ENCODE results near the gene XPO5. TPM values are rescaled to one million over a fixed set of nuclear protein-coding genes. Genes with fewer than 3 reads are reported as not detected.

Gene XPO5
- total and polyA plus RNA-seq, 2 experiments from 2014 or later, result 28.5 to 95.2 TPM

- Mint-ChIP-seq H3K4me3 (no peak overlapping the region), H3K4me1 (peaks cover 39% of the 10 kb centered on the region), H3K9me3 (no peaks in the 10 kb centered on the region), H3K27ac (peak overlapping the region; percentile 74; the same call in 1 of the 2 replicates), H3K27me3 (ENCODE audit: insufficient read depth, low read depth, poor library complexity) (peaks cover 10% of the 10 kb centered on the region), H3K36me3 (ENCODE audit: low read depth) (peaks cover 4% of the 10 kb centered on the region; the same call in 2 of the 3 replicates)
- Histone ChIP-seq H2AFZ (no peak overlapping the region), H3K27ac (ENCODE audit: low read depth) (no peak overlapping the region), H3K9me2 (ENCODE audit: insufficient read depth) (no peaks in the 10 kb centered on the region), H3K4me1 (ENCODE audit: insufficient read depth) (peaks cover 16% of the 10 kb centered on the region), H3K79me2 (replicated peaks; ENCODE audit: insufficient read depth) (peaks cover 50% of the 10 kb centered on the region), H4K20me1 (replicated peaks; ENCODE audit: insufficient read depth) (peaks cover 22% of the 10 kb centered on the region), H3K4me3 (no peak overlapping the region), H3K27me3 (ENCODE audit: insufficient read depth) (no peaks in the 10 kb centered on the region), H3K36me3 (ENCODE audit: insufficient read depth) (no peaks in the 10 kb centered on the region), H3F3A (replicated peaks; ENCODE audit: low read depth) (no peaks in the 10 kb centered on the region), H3K4me2 (0 out of 2 replicates have a peak overlapping the region, but pooled peaks have one; percentile 12)
- TF ChIP-seq CREB1 (CRISPR knock-in tag; IDR thresholded peaks at IDR 0.05; ENCODE audit: low read depth) (no peak), STAT1 (IDR thresholded peaks at IDR 0.05; ENCODE audit: unreplicated experiment) (no peak)
- ATAC-seq (peak; percentile 13; the same call in 2 of the 3 replicates), DNase-seq (ENCODE audit: low spot score) (no peak)
Measured at GRCh38 chr6:43492673-43493072, 83.2 kb downstream of the XPO5 start.

GRCh38 chr6:43491750-43492661, 83.8 kb downstream of the XPO5 start:
- Mint-ChIP-seq H3K4me3 (no peak overlapping the region), H3K27ac (peak overlapping the region; percentile 74), H3K4me1 (peaks cover 39% of the 10 kb centered on the region), H3K27me3 (ENCODE audit: insufficient read depth, low read depth, poor library complexity) (peaks cover 10% of the 10 kb centered on the region), H3K9me3 (no peaks in the 10 kb centered on the region), H3K36me3 (ENCODE audit: low read depth) (peaks cover 4% of the 10 kb centered on the region; the same call in 2 of the 3 replicates)
- Histone ChIP-seq H3K27me3 (ENCODE audit: insufficient read depth) (no peaks in the 10 kb centered on the region), H3K79me2 (replicated peaks; ENCODE audit: insufficient read depth) (peaks cover 55% of the 10 kb centered on the region), H3F3A (replicated peaks; ENCODE audit: low read depth) (no peaks in the 10 kb centered on the region), H3K4me2 (no peak overlapping the region), H3K27ac (ENCODE audit: low read depth) (no peak overlapping the region), H4K20me1 (replicated peaks; ENCODE audit: insufficient read depth) (peaks cover 26% of the 10 kb centered on the region), H3K36me3 (ENCODE audit: insufficient read depth) (no peaks in the 10 kb centered on the region), H3K4me3 (no peak overlapping the region), H2AFZ (no peak overlapping the region), H3K4me1 (ENCODE audit: insufficient read depth) (peaks cover 16% of the 10 kb centered on the region), H3K9me2 (ENCODE audit: insufficient read depth) (no peaks in the 10 kb centered on the region)
- DNase-seq (ENCODE audit: low spot score), result no peak
- no peak for ATAC-seq
- no peak for TF ChIP-seq NANOG (IDR thresholded peaks at IDR 0.05; ENCODE audit: borderline replicate concordance)
- no peak for TF ChIP-seq ZNF114 (CRISPR knock-in tag; IDR thresholded peaks at IDR 0.05)
- no peak for TF ChIP-seq EZH2phosphoT487 (IDR thresholded peaks at IDR 0.05; ENCODE audit: unreplicated experiment)
- no peak for TF ChIP-seq REST (IDR thresholded peaks at IDR 0.05; ENCODE audit: unreplicated experiment)
- no peak for TF ChIP-seq CREB1 (CRISPR knock-in tag; IDR thresholded peaks at IDR 0.05; ENCODE audit: low read depth)
- TF ChIP-seq, protein P1, sequence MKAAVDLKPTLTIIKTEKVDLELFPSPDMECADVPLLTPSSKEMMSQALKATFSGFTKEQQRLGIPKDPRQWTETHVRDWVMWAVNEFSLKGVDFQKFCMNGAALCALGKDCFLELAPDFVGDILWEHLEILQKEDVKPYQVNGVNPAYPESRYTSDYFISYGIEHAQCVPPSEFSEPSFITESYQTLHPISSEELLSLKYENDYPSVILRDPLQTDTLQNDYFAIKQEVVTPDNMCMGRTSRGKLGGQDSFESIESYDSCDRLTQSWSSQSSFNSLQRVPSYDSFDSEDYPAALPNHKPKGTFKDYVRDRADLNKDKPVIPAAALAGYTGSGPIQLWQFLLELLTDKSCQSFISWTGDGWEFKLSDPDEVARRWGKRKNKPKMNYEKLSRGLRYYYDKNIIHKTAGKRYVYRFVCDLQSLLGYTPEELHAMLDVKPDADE (IDR thresholded peaks at IDR 0.05), result no peak
- TF ChIP-seq, protein P2, sequence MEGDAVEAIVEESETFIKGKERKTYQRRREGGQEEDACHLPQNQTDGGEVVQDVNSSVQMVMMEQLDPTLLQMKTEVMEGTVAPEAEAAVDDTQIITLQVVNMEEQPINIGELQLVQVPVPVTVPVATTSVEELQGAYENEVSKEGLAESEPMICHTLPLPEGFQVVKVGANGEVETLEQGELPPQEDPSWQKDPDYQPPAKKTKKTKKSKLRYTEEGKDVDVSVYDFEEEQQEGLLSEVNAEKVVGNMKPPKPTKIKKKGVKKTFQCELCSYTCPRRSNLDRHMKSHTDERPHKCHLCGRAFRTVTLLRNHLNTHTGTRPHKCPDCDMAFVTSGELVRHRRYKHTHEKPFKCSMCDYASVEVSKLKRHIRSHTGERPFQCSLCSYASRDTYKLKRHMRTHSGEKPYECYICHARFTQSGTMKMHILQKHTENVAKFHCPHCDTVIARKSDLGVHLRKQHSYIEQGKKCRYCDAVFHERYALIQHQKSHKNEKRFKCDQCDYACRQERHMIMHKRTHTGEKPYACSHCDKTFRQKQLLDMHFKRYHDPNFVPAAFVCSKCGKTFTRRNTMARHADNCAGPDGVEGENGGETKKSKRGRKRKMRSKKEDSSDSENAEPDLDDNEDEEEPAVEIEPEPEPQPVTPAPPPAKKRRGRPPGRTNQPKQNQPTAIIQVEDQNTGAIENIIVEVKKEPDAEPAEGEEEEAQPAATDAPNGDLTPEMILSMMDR (conservative IDR thresholded peaks at IDR 0.05; ENCODE audit: low read depth in 2 of 2), result no peak
- TF ChIP-seq POLR2AphosphoS5 (IDR thresholded peaks at IDR 0.05; ENCODE audit: low read depth), result no peak
- no peak for TF ChIP-seq ZNF331 (CRISPR knock-in tag; IDR thresholded peaks at IDR 0.05; ENCODE audit: low read depth)
- no peak for TF ChIP-seq EZH2 (IDR thresholded peaks at IDR 0.05; ENCODE audit: low read depth, unreplicated experiment)
